Lower leg skin (tissue), 4 donors: ENCODE data around the gene ABHD16A. TPM values are rescaled to one million over a fixed set of nuclear protein-coding genes. Genes with fewer than 3 reads are reported as not detected.
A peak's percentile ranks its signal among the peaks of the same experiment; 100 is the strongest.

Experiments used
- DNase-seq, 2 donors: peaks; one replicate each; pipeline ENCODE4 v3.0.0-alpha.2; 2019; ENCODE audit warnings: low spot score in 2 of 2
- H3K4me3 ChIP-seq: fragments of 200-600 bp; sonication (generic); 2 replicates; pipeline ENCODE4 v1.5.1; 2017; ENCODE audit warnings: mild to moderate bottlenecking, low read depth; ENCODE audit not compliant: poor library complexity, severe bottlenecking
- POLR2A ChIP-seq, 2 donors: fragments of 450-650 bp; IDR thresholded peaks; one replicate each; pipeline ENCODE4 v1.6.1; 2016 to 2017; ENCODE audit warnings: antibody characterized with exemption in 2 of 2, mild to moderate bottlenecking in 1 of 2, moderate library complexity in 1 of 2
- WGBS, 2 donors: methylation state at CpG; one replicate each; pipeline ENCODE4 v1.1.5; 2018; 5-methylcytosine and 5-hydroxymethylcytosine counted together
- intact Hi-C: fragments of 100-400 bp; cut with DNase I; formaldehyde crosslinking; loops from one replicate; pipeline ENCODE4 v1.15.0; 2023; ENCODE audit warnings: low total_unique reads
- total RNA-seq, 4 donors: library from RNA; depleted of rRNA; stranded (reverse); fragments of >200 nt; gene quantifications; one replicate each; pipeline ENCODE4 v1.1.0, GENCODE V29; 2016
- TF ChIP-seq, protein P1 (sequence below), 3 donors: fragments of 450-650 bp; IDR thresholded peaks; one replicate each; pipeline ENCODE4 v1.5.1; 2016; ENCODE audit warnings: antibody characterized with exemption in 3 of 3, mild to moderate bottlenecking in 3 of 3, moderate library complexity in 2 of 3

Gene ABHD16A
- total RNA-seq, 4 donors from 2014 or later, result 49.9 to 61.8 (median 52.0) TPM

DNA sequence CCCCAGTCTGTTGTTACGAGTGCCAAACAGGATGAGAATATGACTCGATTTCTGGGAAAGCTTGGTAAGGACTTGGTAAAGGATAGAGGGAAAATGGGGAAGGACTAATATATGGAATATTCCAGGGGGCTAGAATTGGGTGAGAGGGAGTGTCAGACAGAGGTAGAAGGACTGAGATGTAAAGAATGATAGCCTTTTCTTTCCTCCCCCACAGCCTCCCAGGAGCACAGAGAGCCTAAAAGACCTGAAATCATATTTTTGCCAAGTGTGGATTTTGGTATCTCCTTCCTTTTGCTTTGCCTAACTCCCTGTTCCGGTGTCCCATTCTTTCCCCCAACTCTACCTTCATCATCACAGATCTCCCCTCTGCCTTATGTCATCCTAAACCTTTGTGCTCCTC, 39.8 kb upstream of the ABHD16A start:
- WGBS, 2 donors, result 85 to 87% methylated on average over 3 of the region's 3 CpGs
- DNase-seq, result no peak
- intact Hi-C loops, result no loop called here
- H3K4me3 ChIP-seq, result no peak overlapping the region
- no peak for TF ChIP-seq POLR2A (IDR thresholded peaks at IDR 0.05)
- TF ChIP-seq, protein P1, sequence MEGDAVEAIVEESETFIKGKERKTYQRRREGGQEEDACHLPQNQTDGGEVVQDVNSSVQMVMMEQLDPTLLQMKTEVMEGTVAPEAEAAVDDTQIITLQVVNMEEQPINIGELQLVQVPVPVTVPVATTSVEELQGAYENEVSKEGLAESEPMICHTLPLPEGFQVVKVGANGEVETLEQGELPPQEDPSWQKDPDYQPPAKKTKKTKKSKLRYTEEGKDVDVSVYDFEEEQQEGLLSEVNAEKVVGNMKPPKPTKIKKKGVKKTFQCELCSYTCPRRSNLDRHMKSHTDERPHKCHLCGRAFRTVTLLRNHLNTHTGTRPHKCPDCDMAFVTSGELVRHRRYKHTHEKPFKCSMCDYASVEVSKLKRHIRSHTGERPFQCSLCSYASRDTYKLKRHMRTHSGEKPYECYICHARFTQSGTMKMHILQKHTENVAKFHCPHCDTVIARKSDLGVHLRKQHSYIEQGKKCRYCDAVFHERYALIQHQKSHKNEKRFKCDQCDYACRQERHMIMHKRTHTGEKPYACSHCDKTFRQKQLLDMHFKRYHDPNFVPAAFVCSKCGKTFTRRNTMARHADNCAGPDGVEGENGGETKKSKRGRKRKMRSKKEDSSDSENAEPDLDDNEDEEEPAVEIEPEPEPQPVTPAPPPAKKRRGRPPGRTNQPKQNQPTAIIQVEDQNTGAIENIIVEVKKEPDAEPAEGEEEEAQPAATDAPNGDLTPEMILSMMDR (IDR thresholded peaks at IDR 0.05), result no peak

DNA sequence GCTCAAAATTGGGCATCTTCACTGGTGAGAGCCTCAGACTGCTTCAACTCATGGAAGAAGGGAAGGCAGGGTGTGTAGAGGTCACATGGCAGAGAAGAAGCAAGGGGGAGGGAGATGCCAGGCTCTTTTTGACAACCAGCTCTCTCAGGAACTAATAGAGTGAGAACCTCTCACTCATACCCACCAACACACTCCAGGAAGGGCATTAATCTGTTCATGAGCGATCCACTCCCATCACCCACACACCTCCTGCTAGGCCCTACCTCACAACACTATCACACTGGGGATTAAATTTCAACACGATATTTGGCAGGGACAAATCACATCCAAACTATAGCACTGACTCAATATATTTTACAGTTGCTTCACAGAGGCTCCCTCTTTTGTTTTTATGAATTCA, 38.7 kb upstream of the ABHD16A start:
- TF ChIP-seq, protein P1 (IDR thresholded peaks at IDR 0.05), result no peak
- TF ChIP-seq POLR2A (IDR thresholded peaks at IDR 0.05), result no peak
- no peak overlapping the region for H3K4me3 ChIP-seq
- 83 to 86% methylated on average over 2 of the region's 2 CpGs for WGBS, 2 donors
- intact Hi-C loops, result no loop called here
- no peak for DNase-seq

DNA sequence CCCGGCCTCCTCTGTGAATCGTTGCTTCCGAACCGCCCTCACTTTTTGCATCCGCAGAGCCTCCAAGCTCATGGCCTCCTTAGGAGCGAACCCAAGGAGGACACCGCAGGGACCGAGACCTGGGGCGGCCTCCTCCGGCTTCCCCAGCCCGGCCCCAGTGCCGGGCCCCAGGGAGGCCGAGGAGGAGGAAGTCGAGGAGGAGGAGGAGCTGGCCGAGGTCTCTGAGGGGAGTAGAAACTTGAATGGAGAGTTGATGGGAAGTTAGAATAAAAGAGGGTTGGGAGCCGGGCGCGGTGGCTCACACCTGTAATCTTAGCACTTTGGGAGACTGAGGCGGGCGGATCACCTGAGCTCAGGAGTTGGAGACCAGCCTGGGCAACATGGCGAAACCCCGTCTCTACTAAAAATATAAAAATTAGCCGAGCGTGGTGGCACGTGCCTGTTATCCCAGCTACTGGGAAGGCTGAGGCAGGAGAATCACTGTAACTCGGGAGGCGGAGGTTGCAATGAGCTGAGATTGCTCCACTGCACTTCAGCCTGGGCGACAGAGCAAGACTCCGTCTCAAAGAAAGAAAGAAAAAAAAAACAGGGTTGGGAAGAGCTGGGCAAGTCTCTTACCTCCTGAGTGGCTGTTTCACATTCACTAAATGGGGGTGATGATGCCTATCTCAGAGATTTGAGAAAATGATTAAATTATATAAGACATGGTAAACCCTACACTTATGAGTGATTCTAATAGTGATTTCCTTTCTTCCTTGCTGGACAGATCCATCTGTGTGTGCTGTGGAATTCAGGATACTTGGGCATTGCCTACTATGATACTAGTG, 37.5 kb upstream of the ABHD16A start:
- WGBS, 2 donors, result 19 to 26% methylated on average over 28 to 29 of the region's 29 CpGs
- TF ChIP-seq, protein P1 (IDR thresholded peaks at IDR 0.05), result no peak
- no peak for TF ChIP-seq POLR2A (IDR thresholded peaks at IDR 0.05)
- peak overlapping the region; percentile 61 for H3K4me3 ChIP-seq
- intact Hi-C loops, result no loop called here
- no peak for DNase-seq

DNA sequence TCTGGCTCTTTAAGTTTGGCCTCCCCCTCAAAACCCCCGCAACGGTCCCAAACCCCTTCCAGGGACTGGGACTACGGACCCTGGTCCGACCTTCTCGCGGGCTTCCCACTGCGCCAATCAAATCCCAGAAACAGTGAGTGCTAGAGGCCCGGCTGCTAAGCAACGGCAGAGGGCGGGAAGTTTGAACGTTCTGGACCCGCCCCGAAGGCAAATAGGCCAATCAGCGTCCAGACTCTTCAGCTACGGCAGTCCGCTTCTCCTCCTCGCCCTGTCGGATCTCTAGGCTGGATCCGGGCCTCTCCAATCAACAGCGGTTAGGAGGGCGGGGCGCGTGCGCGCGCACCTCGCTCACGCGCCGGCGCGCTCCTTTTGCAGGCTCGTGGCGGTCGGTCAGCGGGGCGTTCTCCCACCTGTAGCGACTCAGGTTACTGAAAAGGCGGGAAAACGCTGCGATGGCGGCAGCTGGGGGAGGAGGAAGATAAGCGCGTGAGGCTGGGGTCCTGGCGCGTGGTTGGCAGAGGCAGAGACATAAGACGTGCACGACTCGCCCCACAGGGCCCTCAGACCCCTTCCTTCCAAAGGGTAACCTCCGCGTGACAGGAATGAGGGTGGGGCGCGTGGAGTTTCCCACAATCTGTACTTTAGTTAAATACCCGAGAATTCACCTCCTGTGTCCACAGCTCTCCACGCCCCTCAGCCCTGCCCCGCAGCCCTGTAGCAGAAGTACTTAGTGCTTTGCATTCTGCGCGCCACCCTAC, 36.7 kb upstream of the ABHD16A start, which contains the start of gene MSH5:
TSS of gene MSH5 (plus strand) at position 367 of the 758 bp plus-strand sequence. CDS start 462 bp downstream, outside the sequence.
- peak within 1 kb of the TSS; percentile 61 for H3K4me3 ChIP-seq
- intact Hi-C loops, result no loop called here
- 0 to 1% methylated on average over 42 to 58 of the region's 58 CpGs for WGBS, 2 donors
- TF ChIP-seq POLR2A (IDR thresholded peaks at IDR 0.05), result no peak
- TF ChIP-seq, protein P1 (IDR thresholded peaks at IDR 0.05), result no peak
- peak; percentile 99 to 100 for DNase-seq

DNA sequence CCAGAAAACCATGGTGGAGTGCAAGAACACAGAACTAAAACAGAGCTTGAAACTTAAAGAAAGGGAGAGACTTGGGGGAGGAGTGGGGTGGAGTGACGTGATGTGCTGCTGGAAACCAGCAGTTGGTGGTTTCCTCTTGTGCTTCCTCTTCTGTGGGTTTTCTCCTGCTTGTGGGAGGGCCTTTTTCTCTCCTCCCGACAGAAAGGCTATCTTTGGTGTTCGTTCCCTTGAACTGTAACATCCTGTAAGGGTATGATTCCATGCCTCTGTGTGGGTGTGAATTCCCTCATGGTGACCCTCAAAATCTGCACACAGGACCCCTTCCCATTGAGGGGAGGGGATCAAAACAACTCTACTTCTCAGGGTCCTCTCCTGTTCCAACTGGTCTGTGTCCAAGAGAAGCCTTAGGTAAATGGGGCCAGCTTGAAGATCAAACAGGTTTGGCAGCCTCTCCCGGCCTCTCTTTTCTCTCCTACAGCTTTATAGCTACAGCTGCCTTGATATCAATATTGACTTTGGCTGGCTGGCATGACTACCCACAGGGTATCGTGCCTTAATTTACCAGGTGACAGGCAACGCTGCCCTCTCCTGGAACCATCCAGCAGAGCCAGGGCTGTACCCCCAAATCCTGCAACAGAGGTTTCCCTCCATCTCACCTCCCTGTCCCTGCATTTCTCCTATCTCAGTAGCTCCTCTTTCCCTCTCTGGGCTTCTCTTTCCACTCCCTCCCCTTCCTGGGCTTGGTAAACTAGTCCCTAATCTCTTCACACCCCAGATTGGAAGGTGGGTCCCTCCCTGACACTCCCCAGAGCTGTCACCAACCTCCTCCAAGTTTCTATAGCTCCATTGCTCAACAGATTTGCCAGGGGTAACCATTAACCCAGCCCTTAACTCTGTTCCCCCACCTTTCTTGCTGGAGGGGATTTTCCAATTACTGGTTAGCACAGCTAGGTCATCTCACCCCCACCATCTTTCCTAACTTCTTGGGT, 35.2 kb upstream of the ABHD16A start:
- no peak overlapping the region for H3K4me3 ChIP-seq

More for the DNA sequence above, 35.2 kb upstream of the ABHD16A start:
- WGBS, 2 donors, result 18 to 19% methylated on average over 6 of the region's 6 CpGs
- TF ChIP-seq POLR2A (IDR thresholded peaks at IDR 0.05), result no peak
- TF ChIP-seq, protein P1 (IDR thresholded peaks at IDR 0.05), result no peak
- peak in 1 of 2 donors; percentile 70 for DNase-seq
- intact Hi-C loops, result no loop called here
